Epithelial cell of esophagus (primary cell): ENCODE results near the gene KIF21A.

Experiments
- DNase-seq: peaks from one replicate; pipeline ENCODE4 v3.0.0; 2010; ENCODE audit warnings: low read depth
- H3K4me3 ChIP-seq: 2 replicates; pipeline ENCODE4 v1.5.1; 2011; ENCODE audit warnings: mild to moderate bottlenecking, low read length, control low read depth
- TF ChIP-seq, protein P1 (sequence below): IDR thresholded peaks from 2 replicates; pipeline ENCODE4 v1.5.1; 2011; ENCODE audit warnings: low read depth, mild to moderate bottlenecking, low read length, control low read depth, inconsistent platforms; ENCODE audit not compliant: insufficient read depth; ENCODE audit errors: missing control alignments

Gene KIF21A

DNA sequence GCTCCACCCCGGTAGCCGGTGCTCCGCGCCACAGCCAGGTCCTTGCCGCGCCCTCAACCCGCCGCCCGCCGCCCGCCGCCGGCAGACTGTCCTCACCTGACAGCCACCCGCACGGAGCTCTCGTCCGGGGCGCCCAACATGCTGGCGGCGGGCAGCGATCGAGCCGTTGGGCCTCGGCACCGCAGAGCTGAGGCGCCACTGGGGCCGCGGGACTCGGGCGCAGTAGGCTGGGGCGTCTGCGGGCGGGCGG lies 164 bp downstream of the KIF21A start:
- TF ChIP-seq, protein P1, sequence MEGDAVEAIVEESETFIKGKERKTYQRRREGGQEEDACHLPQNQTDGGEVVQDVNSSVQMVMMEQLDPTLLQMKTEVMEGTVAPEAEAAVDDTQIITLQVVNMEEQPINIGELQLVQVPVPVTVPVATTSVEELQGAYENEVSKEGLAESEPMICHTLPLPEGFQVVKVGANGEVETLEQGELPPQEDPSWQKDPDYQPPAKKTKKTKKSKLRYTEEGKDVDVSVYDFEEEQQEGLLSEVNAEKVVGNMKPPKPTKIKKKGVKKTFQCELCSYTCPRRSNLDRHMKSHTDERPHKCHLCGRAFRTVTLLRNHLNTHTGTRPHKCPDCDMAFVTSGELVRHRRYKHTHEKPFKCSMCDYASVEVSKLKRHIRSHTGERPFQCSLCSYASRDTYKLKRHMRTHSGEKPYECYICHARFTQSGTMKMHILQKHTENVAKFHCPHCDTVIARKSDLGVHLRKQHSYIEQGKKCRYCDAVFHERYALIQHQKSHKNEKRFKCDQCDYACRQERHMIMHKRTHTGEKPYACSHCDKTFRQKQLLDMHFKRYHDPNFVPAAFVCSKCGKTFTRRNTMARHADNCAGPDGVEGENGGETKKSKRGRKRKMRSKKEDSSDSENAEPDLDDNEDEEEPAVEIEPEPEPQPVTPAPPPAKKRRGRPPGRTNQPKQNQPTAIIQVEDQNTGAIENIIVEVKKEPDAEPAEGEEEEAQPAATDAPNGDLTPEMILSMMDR, result no peak
- H3K4me3 ChIP-seq, result peak overlapping the region; percentile 86
- DNase-seq, result no peak

DNA sequence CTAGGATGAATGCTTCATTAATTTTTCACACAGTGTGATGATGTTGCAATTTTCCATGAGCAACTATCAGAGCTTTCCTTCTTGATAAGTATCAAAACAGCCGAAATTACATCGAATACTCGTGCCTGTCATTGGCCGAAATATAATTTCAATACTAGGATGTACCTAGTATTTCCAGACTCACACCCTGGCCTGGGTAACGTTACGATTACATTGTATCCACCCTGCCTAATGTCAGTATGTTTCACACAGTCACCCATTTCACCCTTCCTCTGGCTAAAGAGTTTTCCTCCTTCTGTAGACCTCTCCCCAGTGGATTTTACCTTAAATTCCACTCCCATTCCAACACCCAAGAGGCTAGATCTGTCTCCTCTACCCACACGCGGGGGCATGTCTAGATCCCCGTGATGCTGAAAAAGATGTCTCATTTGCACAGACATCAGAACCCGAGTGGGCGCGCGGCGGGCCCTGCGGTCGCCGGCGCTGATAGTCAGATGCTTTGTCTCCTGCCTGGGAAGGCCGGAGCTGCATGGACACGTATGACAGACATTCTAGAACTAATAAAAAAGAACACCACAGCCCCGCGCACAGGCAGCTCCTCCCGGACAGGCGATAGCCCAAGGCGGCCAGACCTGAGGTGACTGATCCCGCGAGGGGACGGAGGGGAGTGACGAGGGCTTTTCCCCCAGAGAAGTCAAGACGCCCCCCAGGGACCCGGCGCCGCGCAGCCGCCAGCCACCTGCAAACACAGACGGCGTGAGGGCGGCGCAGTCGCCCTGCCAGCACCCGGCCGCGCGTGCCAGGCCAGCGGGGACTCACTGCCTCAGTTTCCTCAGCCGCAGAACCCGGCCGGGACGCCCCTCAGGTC lies 723 bp downstream of the KIF21A start:
- H3K4me3 ChIP-seq, result peak overlapping the region; percentile 86
- peak; percentile 53 for DNase-seq
- TF ChIP-seq, protein P1, result no peak

DNA sequence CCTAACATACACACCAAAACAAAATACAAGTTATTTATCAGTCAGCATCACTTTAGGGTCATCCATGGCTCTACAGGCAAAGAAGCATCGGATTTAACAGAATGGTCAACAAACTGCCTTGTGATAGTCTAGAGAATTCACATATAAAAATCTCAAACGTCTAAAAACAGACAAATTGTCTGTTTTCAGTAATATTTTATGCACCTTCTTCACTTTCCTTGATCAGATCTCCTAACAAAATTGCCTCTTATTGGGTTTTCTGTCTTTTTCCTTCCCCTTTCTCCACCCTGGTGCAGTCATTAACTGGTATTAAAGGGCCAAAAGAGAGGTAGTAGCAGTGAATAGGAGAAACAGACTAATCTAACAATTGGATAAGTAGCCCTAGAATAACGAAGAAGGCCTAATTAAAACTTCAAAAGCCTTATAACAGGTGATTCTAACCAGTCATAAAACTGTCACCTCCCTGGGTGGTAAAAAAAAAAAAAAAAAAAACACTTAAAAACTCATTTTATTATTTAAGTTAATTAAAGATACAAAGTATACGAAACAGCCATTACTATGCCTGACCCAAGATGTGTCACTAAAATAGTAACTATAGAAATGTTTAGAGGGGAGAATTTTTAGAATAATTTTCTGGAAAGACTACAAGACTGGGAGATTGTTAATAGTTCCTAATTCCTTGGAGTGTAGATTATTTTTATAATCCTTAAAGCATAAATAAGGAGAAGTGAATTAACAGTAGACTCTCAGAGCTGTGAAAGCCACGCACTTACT lies 1.5 kb downstream of the KIF21A start:
- no peak for DNase-seq
- TF ChIP-seq, protein P1, result no peak
- H3K4me3 ChIP-seq, result peak overlapping the region; percentile 86

DNA sequence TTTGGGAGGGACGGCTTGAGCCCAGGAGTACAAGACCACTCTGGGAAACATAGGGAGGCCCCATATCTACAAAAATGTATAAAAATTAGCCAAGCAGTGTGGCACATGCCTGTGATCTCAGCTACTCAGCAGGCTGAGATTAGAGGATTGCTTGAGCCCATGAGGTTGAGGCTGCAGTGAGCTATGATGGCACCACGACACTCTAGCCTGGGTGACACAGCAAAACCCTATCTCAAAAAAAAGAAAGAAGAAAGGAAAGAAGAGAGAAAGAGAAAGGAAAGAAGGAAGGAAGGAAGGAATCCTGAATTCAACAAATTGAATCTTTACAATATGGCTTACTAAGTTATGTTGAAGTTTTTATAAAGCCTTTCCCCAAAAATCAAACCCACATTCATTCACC lies 2.1 kb downstream of the KIF21A start:
- peak overlapping the region; percentile 86 for H3K4me3 ChIP-seq
- TF ChIP-seq, protein P1, result no peak
- DNase-seq, result no peak

DNA sequence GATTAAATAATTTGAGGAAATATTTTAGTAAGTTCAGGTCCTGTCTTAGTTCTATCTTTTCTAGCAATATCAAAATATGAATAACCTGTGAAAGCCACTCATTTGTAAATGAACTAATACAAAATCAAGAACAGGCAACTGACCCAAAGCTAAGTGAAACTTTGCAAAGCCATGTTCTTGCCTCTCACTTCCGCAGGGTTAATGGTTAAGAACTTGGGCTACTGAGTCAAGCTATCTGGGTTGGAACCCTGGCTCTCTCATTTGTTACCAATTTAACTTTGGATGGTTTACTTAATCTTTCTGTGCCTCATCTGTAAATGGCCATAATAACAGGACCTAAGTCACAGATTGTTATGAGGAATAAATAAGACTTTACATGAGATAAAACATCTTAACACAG lies 2.8 kb downstream of the KIF21A start:
- no peak for DNase-seq
- TF ChIP-seq, protein P1, result no peak
- no peak overlapping the region for H3K4me3 ChIP-seq

DNA sequence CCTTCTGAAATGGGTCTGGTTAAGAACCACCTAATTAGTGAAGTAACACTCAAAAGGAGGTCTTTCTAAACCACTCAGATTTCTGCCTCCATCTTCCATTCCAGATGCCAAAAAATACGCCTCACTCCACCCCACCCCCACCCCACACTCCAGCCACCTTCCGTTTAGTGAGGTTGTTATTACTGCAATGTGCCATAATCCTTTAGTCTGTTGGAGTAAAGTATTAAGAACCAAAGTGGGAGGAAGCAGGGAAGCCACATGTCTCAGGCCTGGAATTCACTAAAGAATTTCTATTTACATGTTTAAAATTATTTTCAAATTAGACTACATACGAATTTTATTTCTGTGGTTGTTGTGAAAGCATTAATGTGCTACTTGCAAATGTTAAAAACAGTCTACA lies 7.4 kb downstream of the KIF21A start:
- TF ChIP-seq, protein P1, result no peak
- H3K4me3 ChIP-seq, result no peak overlapping the region
- DNase-seq, result no peak
